ENCODE results near the gene STAC3. TPM values are rescaled to one million over a fixed set of nuclear protein-coding genes. Genes with fewer than 3 reads are reported as not detected.

Gene STAC3
- total RNA-seq, 1 experiment from 2014 or later = 2.8 TPM

DNA sequence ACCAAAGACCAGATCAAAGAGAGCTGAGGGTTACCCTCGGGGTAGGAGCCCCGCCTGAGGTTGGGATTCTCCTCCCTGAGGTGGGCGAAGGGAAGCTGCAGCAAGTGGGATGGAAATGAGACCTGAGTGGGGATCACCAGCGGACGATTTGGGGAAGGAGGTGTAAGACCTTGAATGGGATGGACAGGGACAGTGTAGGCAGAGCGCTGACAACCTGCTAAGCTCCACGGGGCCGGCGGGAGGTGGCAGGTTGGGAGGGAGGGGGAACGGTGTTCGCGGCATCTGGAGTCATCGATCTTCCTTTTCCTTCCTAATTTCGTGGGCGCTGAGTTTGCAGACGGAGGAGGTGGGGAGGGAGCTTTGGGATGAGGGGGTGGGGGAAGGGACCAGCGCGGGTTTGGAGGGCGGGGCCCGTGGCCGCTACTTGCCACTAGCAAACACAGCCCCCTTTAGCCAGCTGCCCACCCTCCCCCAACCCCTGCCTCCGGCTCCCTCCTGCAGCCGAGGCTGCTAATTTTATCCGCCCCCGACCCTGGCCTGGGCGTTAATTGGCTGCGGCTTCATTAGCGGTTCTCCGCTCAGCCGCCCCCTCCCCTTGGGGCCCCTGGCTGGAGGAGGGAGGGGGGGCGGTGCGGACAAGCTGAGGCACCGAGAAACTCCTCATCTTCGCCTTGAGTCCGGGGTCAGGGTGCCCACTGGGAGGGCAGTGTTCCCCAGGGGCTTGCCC is 24.2 kb downstream of the STAC3 start:
- Histone ChIP-seq H3K4ac (ENCODE audit: low read depth, low read length) (no peak overlapping the region), H3K4me1 (ENCODE audit: insufficient read depth, low read length) (no peaks in the 10 kb centered on the region; the same call in 1 of the 2 replicates), H2AK5ac (ENCODE audit: insufficient read length, low read length) (no peak overlapping the region), H3K79me2 (ENCODE audit: insufficient read depth, low read length) (peaks cover 5% of the 10 kb centered on the region; the same call in 1 of the 2 replicates), H3K9me3 (ENCODE audit: control insufficient read depth, low read depth, low read length) (no peaks in the 10 kb centered on the region), H2BK12ac (ENCODE audit: insufficient read length, low read depth, low read length) (no peak overlapping the region), H4K5ac (ENCODE audit: insufficient read length, low read depth, low read length) (no peak overlapping the region), H2BK120ac (ENCODE audit: low read depth, low read length, poor library complexity, severe bottlenecking) (no peak overlapping the region), H4K8ac (replicated peaks; ENCODE audit: insufficient read length, low read depth, low read length) (no peak overlapping the region), H3K56ac (ENCODE audit: insufficient read length, low read depth, low read length) (no peak overlapping the region), H3K4me2 (ENCODE audit: insufficient read depth, insufficient read length, low read length) (peak overlapping the region; percentile 77), H2AFZ (ENCODE audit: low read length) (no peak overlapping the region), H3K27me3 (ENCODE audit: insufficient read depth, low read length) (peaks cover 33% of the 10 kb centered on the region), H2BK15ac (ENCODE audit: low read depth, low read length) (no peak overlapping the region), H3K23me2 (ENCODE audit: insufficient read length, low read depth, low read length, poor library complexity, severe bottlenecking) (peaks cover 30% of the 10 kb centered on the region), H4K20me1 (ENCODE audit: control insufficient read depth, insufficient read depth, insufficient read length) (no peaks in the 10 kb centered on the region), H3K79me1 (ENCODE audit: insufficient read depth, low read depth, low read length, poor library complexity, severe bottlenecking) (peaks cover 5% of the 10 kb centered on the region), H3K23ac (ENCODE audit: insufficient read length, low read depth, low read length) (no peak overlapping the region), H3T11ph (ENCODE audit: low read length) (no peak overlapping the region), H3K27ac (ENCODE audit: insufficient read length, low read depth, low read length) (no peak overlapping the region), H3K9ac (ENCODE audit: extremely low read depth, insufficient read length, low read length) (no peak overlapping the region), H3K18ac (ENCODE audit: insufficient read length, low read depth, low read length) (no peak overlapping the region), H3K14ac (ENCODE audit: insufficient read depth, low read length) (no peak overlapping the region), H2BK5ac (ENCODE audit: insufficient read length, low read length) (no peak overlapping the region), H4K91ac (ENCODE audit: insufficient read length, low read depth, low read length) (no peak overlapping the region), H2BK20ac (ENCODE audit: low read depth, low read length, poor library complexity, severe bottlenecking) (no peak overlapping the region)
- WGBS (ENCODE audit: extremely low coverage, insufficient read length, low lambda C conversion rate) = no CpG with 5 or more reads among the region's 35 CpGs
- DNase-seq = peak; percentile 86
- Mint-ChIP-seq H3K9me3 (no peaks in the 10 kb centered on the region; a peak in 2 of 5 replicates), H3K27me3 (ENCODE audit: low read depth) (peaks cover 64% of the 10 kb centered on the region), H3K4me1 (peaks cover 53 to 69% of the 10 kb centered on the region in 2 experiments), H3K36me3 (ENCODE audit: insufficient read depth in 1 of 3, low read depth in 3 of 3) (peaks cover 16 to 20% (median 17%) of the 10 kb centered on the region in 3 experiments), H3K27ac (peak overlapping the region in 1 of 3 experiments; percentile 60; a peak in 1 of 7 replicates), H3K4me3 (peak overlapping the region; percentile 60 to 87)
- TF ChIP-seq, protein P1, sequence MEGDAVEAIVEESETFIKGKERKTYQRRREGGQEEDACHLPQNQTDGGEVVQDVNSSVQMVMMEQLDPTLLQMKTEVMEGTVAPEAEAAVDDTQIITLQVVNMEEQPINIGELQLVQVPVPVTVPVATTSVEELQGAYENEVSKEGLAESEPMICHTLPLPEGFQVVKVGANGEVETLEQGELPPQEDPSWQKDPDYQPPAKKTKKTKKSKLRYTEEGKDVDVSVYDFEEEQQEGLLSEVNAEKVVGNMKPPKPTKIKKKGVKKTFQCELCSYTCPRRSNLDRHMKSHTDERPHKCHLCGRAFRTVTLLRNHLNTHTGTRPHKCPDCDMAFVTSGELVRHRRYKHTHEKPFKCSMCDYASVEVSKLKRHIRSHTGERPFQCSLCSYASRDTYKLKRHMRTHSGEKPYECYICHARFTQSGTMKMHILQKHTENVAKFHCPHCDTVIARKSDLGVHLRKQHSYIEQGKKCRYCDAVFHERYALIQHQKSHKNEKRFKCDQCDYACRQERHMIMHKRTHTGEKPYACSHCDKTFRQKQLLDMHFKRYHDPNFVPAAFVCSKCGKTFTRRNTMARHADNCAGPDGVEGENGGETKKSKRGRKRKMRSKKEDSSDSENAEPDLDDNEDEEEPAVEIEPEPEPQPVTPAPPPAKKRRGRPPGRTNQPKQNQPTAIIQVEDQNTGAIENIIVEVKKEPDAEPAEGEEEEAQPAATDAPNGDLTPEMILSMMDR (conservative IDR thresholded peaks at IDR 0.05) = no peak

Data from H9 (cell line).